WTC11 (cell line): Measurements from ENCODE around the gene BDKRB2. TPM values are rescaled to one million over a fixed set of nuclear protein-coding genes. Genes with fewer than 3 reads are reported as not detected.

ENCODE experiments used
- ATAC-seq: fragments of 200-7000 bp; cut with Tn5 transposase; 2 replicates; pipeline ENCODE4 v1.10.0; 2021; ENCODE audit warnings: mild to moderate bottlenecking, moderate library complexity
- CTCF ChIA-PET: fragments of 300-600 bp; sonication (Branson Sonifier 250); formaldehyde crosslinking; loops from one replicate; lab custom pipeline; 2021; ENCODE audit warnings: antibody characterized with exemption; lab: Charles Lee
- POLR2A ChIA-PET: fragments of 350-600 bp; sonication (Branson Sonifier 250); formaldehyde crosslinking; loops from one replicate; lab custom pipeline; 2021; ENCODE audit warnings: antibody characterized with exemption; lab: Charles Lee
- DNase-seq: peaks from one replicate; pipeline ENCODE4 v3.0.0; 2021; ENCODE audit warnings: low spot score
- H3K27ac Mint-ChIP-seq: 2 replicates; pipeline ENCODE4 v1.8.0; 2021; ENCODE audit warnings: mixed read lengths
- H3K27me3 Mint-ChIP-seq: 2 replicates; pipeline ENCODE4 v1.8.0; 2021; ENCODE audit warnings: low read depth, mild to moderate bottlenecking, moderate library complexity, mixed read lengths
- H3K36me3 Mint-ChIP-seq: 2 replicates; pipeline ENCODE4 v1.8.0; 2021; ENCODE audit warnings: mixed read lengths
- H3K4me1 Mint-ChIP-seq: 2 replicates; pipeline ENCODE4 v1.8.0; 2022; ENCODE audit warnings: mixed read lengths
- H3K4me3 Mint-ChIP-seq: 2 replicates; pipeline ENCODE4 v1.8.0; 2021; ENCODE audit warnings: mild to moderate bottlenecking, moderate library complexity, mixed read lengths
- H3K9me3 Mint-ChIP-seq: 2 replicates; pipeline ENCODE4 v1.8.0; 2021; ENCODE audit warnings: mixed read lengths
- CBFB ChIP-seq: sonication (generic); formaldehyde crosslinking; IDR thresholded peaks from 2 replicates; pipeline ENCODE4 v1.8.1; 2022; ENCODE audit warnings: mild to moderate bottlenecking, low read depth, missing genetic modification reagents
- EMX1 ChIP-seq: fragments of 250-450 bp; sonication (Bioruptor Pico); IDR thresholded peaks from 2 replicates; pipeline ENCODE4 v1.8.0; 2021; ENCODE audit warnings: mild to moderate bottlenecking
- GABPB1 ChIP-seq: sonication (generic); formaldehyde crosslinking; IDR thresholded peaks from 2 replicates; pipeline ENCODE4 v1.8.1; 2023; ENCODE audit warnings: mild to moderate bottlenecking, missing genetic modification reagents
- JAZF1 ChIP-seq: fragments of 250-450 bp; sonication (Bioruptor Pico); IDR thresholded peaks from 2 replicates; pipeline ENCODE4 v1.9.0; 2021; ENCODE audit warnings: moderate library complexity, mild to moderate bottlenecking, inconsistent platforms
- OVOL2 ChIP-seq: fragments of 250-450 bp; sonication (Bioruptor Pico); IDR thresholded peaks from 2 replicates; pipeline ENCODE4 v1.9.0; 2021; ENCODE audit warnings: mild to moderate bottlenecking, borderline replicate concordance
- RELA ChIP-seq: sonication (generic); formaldehyde crosslinking; IDR thresholded peaks from 2 replicates; pipeline ENCODE4 v1.8.1; 2022; ENCODE audit warnings: missing genetic modification reagents, mild to moderate bottlenecking, borderline replicate concordance
- SOX15 ChIP-seq: fragments of 250-450 bp; sonication (Bioruptor Pico); IDR thresholded peaks from 2 replicates; pipeline ENCODE4 v1.9.0; 2021; ENCODE audit warnings: mild to moderate bottlenecking
- TEAD1 ChIP-seq: sonication (generic); formaldehyde crosslinking; IDR thresholded peaks from 2 replicates; pipeline ENCODE4 v1.8.0; 2022; ENCODE audit warnings: mild to moderate bottlenecking, missing genetic modification reagents
- TEAD4 ChIP-seq: sonication (generic); formaldehyde crosslinking; IDR thresholded peaks from 2 replicates; pipeline ENCODE4 v1.8.0; 2022; ENCODE audit warnings: mild to moderate bottlenecking, missing genetic modification reagents
- ZNF263 ChIP-seq: sonication (generic); formaldehyde crosslinking; IDR thresholded peaks from 2 replicates; pipeline ENCODE4 v1.8.1; 2022; ENCODE audit warnings: low read depth, mild to moderate bottlenecking, moderate library complexity, missing genetic modification reagents
- ZNF416 ChIP-seq: fragments of 250-450 bp; sonication (Bioruptor Pico); IDR thresholded peaks from 2 replicates; pipeline ENCODE4 v1.9.0; 2021; ENCODE audit warnings: mild to moderate bottlenecking, inconsistent platforms
- ZNF423 ChIP-seq: fragments of 250-450 bp; sonication (Bioruptor Pico); IDR thresholded peaks from 2 replicates; pipeline ENCODE4 v2.1.2; 2022; ENCODE audit warnings: mild to moderate bottlenecking, moderate library complexity
- ZNF671 ChIP-seq: fragments of 250-450 bp; sonication (Bioruptor Pico); IDR thresholded peaks from 2 replicates; pipeline ENCODE4 v1.8.0; 2021; ENCODE audit warnings: mild to moderate bottlenecking
- total RNA-seq: library from RNA; stranded (reverse); gene quantifications from 3 replicates; pipeline ENCODE4 v1.2.3, GENCODE V29; 2021
- TF ChIP-seq, protein P1 (sequence below): sonication (generic); formaldehyde crosslinking; IDR thresholded peaks from 2 replicates; pipeline ENCODE4 v1.8.1; 2023; ENCODE audit warnings: mild to moderate bottlenecking, missing genetic modification reagents, moderate library complexity
- TF ChIP-seq, protein P2 (sequence below): fragments of 200-600 bp; IDR thresholded peaks from 2 replicates; pipeline ENCODE4 v1.8.0; 2022; ENCODE audit warnings: antibody characterized with exemption
- TF ChIP-seq, protein P3 (sequence below): sonication (generic); formaldehyde crosslinking; IDR thresholded peaks from 2 replicates; pipeline ENCODE4 v1.8.0; 2022; ENCODE audit warnings: mild to moderate bottlenecking, missing genetic modification reagents
- TF ChIP-seq, protein P4 (sequence below): sonication (generic); formaldehyde crosslinking; IDR thresholded peaks from 2 replicates; pipeline ENCODE4 v1.8.1; 2023; ENCODE audit warnings: mild to moderate bottlenecking, missing genetic modification reagents
- TF ChIP-seq, protein P5 (sequence below): fragments of 250-450 bp; sonication (Bioruptor Pico); IDR thresholded peaks from 2 replicates; pipeline ENCODE4 v1.9.0; 2021; ENCODE audit warnings: moderate library complexity, mild to moderate bottlenecking, inconsistent platforms, borderline replicate concordance
- TF ChIP-seq, protein P6 (sequence below): sonication (generic); formaldehyde crosslinking; IDR thresholded peaks from 2 replicates; pipeline ENCODE4 v1.8.1; 2022; ENCODE audit warnings: mild to moderate bottlenecking, missing genetic modification reagents, moderate library complexity, borderline replicate concordance
- TF ChIP-seq, protein P7 (sequence below): sonication (generic); formaldehyde crosslinking; IDR thresholded peaks from 2 replicates; pipeline ENCODE4 v1.8.1; 2022; ENCODE audit warnings: low read depth, missing genetic modification reagents, borderline replicate concordance
- TF ChIP-seq, protein P8 (sequence below): fragments of 250-450 bp; sonication (Bioruptor Pico); IDR thresholded peaks from 2 replicates; pipeline ENCODE4 v1.9.0; 2021; ENCODE audit warnings: mild to moderate bottlenecking, borderline replicate concordance

Gene BDKRB2
- total RNA-seq, 1 experiment from 2014 or later = 0.17 TPM

DNA sequence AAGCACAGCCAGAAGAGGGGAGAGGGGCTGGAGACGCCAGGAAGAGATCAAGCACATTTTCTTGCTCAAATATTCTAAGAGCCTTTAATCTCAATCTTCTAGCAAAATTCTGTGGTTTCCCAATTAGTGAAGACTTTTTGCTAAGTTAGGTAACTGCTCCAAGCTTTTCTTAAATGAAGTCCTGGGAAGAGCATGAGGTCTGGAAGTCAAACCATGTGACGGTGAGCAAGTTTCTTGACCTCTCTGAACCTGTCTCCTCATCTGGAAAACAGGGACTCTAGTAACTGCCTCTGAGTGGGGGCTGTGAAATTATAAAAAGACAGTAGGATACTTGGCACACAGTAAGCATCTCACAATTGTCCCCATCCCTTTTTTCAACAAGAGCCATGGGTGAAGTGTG is 75.5 kb downstream of the BDKRB2 start (continued):
- no peak for TF ChIP-seq RELA (CRISPR knock-in tag)

DNA sequence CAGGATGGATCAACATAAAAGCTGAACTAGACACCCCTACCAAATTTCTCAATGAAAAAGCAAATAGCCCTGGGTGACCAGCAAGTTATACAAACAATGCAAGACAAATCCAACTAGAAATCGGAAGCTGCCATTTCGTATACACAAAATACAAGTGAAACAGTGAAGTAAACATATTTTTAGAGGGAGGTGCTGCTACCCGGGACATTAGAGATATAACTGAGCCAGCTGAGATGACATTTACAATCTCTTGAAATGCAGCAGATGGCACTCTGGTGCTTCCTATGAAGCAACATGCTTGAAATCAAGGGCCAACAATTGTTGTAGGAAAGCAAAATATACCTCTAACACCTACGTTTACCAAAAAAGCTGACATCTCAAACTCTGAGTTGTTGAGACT is 76.8 kb downstream of the BDKRB2 start:
- no peak for ATAC-seq
- H3K36me3 Mint-ChIP-seq = peaks cover 13% of the 10 kb centered on the region
- no peak for TF ChIP-seq EMX1
- no peak for TF ChIP-seq OVOL2 (CRISPR knock-in tag)
- TF ChIP-seq, protein P1, sequence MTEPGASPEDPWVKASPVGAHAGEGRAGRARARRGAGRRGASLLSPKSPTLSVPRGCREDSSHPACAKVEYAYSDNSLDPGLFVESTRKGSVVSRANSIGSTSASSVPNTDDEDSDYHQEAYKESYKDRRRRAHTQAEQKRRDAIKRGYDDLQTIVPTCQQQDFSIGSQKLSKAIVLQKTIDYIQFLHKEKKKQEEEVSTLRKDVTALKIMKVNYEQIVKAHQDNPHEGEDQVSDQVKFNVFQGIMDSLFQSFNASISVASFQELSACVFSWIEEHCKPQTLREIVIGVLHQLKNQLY (CRISPR knock-in tag) = no peak
- TF ChIP-seq ZNF416 = no peak
- TF ChIP-seq, protein P2, sequence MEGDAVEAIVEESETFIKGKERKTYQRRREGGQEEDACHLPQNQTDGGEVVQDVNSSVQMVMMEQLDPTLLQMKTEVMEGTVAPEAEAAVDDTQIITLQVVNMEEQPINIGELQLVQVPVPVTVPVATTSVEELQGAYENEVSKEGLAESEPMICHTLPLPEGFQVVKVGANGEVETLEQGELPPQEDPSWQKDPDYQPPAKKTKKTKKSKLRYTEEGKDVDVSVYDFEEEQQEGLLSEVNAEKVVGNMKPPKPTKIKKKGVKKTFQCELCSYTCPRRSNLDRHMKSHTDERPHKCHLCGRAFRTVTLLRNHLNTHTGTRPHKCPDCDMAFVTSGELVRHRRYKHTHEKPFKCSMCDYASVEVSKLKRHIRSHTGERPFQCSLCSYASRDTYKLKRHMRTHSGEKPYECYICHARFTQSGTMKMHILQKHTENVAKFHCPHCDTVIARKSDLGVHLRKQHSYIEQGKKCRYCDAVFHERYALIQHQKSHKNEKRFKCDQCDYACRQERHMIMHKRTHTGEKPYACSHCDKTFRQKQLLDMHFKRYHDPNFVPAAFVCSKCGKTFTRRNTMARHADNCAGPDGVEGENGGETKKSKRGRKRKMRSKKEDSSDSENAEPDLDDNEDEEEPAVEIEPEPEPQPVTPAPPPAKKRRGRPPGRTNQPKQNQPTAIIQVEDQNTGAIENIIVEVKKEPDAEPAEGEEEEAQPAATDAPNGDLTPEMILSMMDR = no peak
- TF ChIP-seq TEAD4 (CRISPR knock-in tag) = no peak
- TF ChIP-seq, protein P3, sequence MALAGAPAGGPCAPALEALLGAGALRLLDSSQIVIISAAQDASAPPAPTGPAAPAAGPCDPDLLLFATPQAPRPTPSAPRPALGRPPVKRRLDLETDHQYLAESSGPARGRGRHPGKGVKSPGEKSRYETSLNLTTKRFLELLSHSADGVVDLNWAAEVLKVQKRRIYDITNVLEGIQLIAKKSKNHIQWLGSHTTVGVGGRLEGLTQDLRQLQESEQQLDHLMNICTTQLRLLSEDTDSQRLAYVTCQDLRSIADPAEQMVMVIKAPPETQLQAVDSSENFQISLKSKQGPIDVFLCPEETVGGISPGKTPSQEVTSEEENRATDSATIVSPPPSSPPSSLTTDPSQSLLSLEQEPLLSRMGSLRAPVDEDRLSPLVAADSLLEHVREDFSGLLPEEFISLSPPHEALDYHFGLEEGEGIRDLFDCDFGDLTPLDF (CRISPR knock-in tag) = no peak
- TF ChIP-seq, protein P4, sequence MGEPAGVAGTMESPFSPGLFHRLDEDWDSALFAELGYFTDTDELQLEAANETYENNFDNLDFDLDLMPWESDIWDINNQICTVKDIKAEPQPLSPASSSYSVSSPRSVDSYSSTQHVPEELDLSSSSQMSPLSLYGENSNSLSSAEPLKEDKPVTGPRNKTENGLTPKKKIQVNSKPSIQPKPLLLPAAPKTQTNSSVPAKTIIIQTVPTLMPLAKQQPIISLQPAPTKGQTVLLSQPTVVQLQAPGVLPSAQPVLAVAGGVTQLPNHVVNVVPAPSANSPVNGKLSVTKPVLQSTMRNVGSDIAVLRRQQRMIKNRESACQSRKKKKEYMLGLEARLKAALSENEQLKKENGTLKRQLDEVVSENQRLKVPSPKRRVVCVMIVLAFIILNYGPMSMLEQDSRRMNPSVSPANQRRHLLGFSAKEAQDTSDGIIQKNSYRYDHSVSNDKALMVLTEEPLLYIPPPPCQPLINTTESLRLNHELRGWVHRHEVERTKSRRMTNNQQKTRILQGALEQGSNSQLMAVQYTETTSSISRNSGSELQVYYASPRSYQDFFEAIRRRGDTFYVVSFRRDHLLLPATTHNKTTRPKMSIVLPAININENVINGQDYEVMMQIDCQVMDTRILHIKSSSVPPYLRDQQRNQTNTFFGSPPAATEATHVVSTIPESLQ = no peak
- TF ChIP-seq, protein P5, sequence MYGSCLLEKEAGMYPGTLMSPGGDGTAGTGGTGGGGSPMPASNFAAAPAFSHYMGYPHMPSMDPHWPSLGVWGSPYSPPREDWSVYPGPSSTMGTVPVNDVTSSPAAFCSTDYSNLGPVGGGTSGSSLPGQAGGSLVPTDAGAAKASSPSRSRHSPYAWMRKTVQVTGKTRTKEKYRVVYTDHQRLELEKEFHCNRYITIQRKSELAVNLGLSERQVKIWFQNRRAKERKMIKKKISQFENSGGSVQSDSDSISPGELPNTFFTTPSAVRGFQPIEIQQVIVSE (CRISPR knock-in tag) = no peak
- TF ChIP-seq SOX15 (CRISPR knock-in tag) = no peak
- TF ChIP-seq ZNF263 (CRISPR knock-in tag) = no peak
- no peak for TF ChIP-seq TEAD1 (CRISPR knock-in tag)
- TF ChIP-seq, protein P6, sequence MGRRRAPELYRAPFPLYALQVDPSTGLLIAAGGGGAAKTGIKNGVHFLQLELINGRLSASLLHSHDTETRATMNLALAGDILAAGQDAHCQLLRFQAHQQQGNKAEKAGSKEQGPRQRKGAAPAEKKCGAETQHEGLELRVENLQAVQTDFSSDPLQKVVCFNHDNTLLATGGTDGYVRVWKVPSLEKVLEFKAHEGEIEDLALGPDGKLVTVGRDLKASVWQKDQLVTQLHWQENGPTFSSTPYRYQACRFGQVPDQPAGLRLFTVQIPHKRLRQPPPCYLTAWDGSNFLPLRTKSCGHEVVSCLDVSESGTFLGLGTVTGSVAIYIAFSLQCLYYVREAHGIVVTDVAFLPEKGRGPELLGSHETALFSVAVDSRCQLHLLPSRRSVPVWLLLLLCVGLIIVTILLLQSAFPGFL (CRISPR knock-in tag) = no peak
- TF ChIP-seq ZNF671 (CRISPR knock-in tag) = no peak
- TF ChIP-seq GABPB1 (CRISPR knock-in tag) = no peak
- no peak for TF ChIP-seq CBFB (CRISPR knock-in tag)
- no peak for TF ChIP-seq ZNF423 (CRISPR knock-in tag)
- no peak for TF ChIP-seq JAZF1 (CRISPR knock-in tag)
- TF ChIP-seq, protein P7, sequence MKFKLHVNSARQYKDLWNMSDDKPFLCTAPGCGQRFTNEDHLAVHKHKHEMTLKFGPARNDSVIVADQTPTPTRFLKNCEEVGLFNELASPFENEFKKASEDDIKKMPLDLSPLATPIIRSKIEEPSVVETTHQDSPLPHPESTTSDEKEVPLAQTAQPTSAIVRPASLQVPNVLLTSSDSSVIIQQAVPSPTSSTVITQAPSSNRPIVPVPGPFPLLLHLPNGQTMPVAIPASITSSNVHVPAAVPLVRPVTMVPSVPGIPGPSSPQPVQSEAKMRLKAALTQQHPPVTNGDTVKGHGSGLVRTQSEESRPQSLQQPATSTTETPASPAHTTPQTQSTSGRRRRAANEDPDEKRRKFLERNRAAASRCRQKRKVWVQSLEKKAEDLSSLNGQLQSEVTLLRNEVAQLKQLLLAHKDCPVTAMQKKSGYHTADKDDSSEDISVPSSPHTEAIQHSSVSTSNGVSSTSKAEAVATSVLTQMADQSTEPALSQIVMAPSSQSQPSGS (CRISPR knock-in tag) = no peak
- TF ChIP-seq, protein P8, sequence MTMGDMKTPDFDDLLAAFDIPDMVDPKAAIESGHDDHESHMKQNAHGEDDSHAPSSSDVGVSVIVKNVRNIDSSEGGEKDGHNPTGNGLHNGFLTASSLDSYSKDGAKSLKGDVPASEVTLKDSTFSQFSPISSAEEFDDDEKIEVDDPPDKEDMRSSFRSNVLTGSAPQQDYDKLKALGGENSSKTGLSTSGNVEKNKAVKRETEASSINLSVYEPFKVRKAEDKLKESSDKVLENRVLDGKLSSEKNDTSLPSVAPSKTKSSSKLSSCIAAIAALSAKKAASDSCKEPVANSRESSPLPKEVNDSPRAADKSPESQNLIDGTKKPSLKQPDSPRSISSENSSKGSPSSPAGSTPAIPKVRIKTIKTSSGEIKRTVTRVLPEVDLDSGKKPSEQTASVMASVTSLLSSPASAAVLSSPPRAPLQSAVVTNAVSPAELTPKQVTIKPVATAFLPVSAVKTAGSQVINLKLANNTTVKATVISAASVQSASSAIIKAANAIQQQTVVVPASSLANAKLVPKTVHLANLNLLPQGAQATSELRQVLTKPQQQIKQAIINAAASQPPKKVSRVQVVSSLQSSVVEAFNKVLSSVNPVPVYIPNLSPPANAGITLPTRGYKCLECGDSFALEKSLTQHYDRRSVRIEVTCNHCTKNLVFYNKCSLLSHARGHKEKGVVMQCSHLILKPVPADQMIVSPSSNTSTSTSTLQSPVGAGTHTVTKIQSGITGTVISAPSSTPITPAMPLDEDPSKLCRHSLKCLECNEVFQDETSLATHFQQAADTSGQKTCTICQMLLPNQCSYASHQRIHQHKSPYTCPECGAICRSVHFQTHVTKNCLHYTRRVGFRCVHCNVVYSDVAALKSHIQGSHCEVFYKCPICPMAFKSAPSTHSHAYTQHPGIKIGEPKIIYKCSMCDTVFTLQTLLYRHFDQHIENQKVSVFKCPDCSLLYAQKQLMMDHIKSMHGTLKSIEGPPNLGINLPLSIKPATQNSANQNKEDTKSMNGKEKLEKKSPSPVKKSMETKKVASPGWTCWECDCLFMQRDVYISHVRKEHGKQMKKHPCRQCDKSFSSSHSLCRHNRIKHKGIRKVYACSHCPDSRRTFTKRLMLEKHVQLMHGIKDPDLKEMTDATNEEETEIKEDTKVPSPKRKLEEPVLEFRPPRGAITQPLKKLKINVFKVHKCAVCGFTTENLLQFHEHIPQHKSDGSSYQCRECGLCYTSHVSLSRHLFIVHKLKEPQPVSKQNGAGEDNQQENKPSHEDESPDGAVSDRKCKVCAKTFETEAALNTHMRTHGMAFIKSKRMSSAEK (CRISPR knock-in tag) = no peak
- TF ChIP-seq, all 79 proteins: peak for 0
- no peak for DNase-seq
- H3K4me1 Mint-ChIP-seq = peaks cover 6% of the 10 kb centered on the region
- peaks cover 15% of the 10 kb centered on the region for H3K9me3 Mint-ChIP-seq
- no peak overlapping the region for H3K4me3 Mint-ChIP-seq
- H3K27me3 Mint-ChIP-seq = no peaks in the 10 kb centered on the region; the same call in 1 of the 2 replicates
- CTCF ChIA-PET = interaction anchor here (2.1 kb wide), 1 partner anchor 181 kb away, joined by 8 read pairs; no protein-coding TSS in a partner anchor
- H3K27ac Mint-ChIP-seq = no peak overlapping the region
- POLR2A ChIA-PET = no interaction called here
